Uterus (tissue), 2 donors: ENCODE results near the gene F10.

Experiments
- POLR2A ChIP-seq, 2 donors: fragments of 450-650 bp; IDR thresholded peaks; one replicate each; pipeline ENCODE4 v1.6.1; 2016; ENCODE audit warnings: antibody characterized with exemption in 2 of 2, mild to moderate bottlenecking in 1 of 2, moderate library complexity in 1 of 2
- TF ChIP-seq, protein P1 (sequence below), 4 experiments: fragments of 200-600 bp in 2 of 4; fragments of 450-650 bp in 2 of 4; sonication (generic) in 2 of 4; IDR thresholded peaks; one replicate each; pipeline ENCODE4 v1.5.1; 2016 to 2019; ENCODE audit warnings: antibody characterized with exemption in 4 of 4, mild to moderate bottlenecking in 2 of 4, moderate library complexity in 1 of 4

DNA sequence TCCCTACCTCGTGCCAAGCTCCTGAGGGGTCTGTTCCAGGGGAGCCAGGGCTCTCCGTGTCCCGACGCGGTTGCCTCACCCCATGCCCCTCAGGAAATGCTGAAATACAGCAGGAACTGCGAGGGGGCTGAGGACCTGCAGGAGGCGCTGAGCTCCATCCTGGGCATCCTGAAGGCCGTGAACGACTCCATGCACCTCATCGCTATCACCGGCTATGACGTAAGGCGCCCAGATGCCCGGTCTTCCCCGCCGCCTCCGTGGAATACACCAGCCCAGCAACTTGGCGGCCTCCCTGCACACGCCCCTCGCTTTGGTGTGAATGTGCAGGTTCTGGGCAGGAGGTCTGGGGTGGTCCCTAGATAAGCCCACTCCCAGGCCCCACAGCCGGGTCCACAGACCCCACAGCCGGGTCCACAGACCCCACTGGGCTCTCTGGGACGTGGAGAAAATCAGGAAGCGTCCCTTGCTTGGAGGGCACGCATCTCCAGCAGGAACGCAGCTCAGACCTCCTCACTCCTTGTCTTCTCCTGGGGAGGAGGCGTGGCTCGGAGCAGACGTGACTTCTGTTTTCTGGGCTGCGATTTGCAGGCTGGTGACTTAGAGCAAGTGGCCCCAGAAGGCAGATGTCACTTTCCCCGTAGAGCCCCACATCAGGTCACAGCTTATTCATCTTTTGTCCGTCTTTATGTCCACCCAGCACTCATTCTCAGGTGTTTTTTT lies 36.4 kb upstream of the F10 start:
- TF ChIP-seq, protein P1, sequence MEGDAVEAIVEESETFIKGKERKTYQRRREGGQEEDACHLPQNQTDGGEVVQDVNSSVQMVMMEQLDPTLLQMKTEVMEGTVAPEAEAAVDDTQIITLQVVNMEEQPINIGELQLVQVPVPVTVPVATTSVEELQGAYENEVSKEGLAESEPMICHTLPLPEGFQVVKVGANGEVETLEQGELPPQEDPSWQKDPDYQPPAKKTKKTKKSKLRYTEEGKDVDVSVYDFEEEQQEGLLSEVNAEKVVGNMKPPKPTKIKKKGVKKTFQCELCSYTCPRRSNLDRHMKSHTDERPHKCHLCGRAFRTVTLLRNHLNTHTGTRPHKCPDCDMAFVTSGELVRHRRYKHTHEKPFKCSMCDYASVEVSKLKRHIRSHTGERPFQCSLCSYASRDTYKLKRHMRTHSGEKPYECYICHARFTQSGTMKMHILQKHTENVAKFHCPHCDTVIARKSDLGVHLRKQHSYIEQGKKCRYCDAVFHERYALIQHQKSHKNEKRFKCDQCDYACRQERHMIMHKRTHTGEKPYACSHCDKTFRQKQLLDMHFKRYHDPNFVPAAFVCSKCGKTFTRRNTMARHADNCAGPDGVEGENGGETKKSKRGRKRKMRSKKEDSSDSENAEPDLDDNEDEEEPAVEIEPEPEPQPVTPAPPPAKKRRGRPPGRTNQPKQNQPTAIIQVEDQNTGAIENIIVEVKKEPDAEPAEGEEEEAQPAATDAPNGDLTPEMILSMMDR (IDR thresholded peaks at IDR 0.05) = no peak
- no peak for TF ChIP-seq POLR2A (IDR thresholded peaks at IDR 0.05)
